ENCODE measurements around the gene LCN12. TPM values are rescaled to one million over a fixed set of nuclear protein-coding genes. Genes with fewer than 3 reads are reported as not detected.

Gene LCN12
- polyA plus RNA-seq, 1 donor (not counting 4 experiments of a cell fraction or from before 2014, with no cell fraction given) = not detected

DNA sequence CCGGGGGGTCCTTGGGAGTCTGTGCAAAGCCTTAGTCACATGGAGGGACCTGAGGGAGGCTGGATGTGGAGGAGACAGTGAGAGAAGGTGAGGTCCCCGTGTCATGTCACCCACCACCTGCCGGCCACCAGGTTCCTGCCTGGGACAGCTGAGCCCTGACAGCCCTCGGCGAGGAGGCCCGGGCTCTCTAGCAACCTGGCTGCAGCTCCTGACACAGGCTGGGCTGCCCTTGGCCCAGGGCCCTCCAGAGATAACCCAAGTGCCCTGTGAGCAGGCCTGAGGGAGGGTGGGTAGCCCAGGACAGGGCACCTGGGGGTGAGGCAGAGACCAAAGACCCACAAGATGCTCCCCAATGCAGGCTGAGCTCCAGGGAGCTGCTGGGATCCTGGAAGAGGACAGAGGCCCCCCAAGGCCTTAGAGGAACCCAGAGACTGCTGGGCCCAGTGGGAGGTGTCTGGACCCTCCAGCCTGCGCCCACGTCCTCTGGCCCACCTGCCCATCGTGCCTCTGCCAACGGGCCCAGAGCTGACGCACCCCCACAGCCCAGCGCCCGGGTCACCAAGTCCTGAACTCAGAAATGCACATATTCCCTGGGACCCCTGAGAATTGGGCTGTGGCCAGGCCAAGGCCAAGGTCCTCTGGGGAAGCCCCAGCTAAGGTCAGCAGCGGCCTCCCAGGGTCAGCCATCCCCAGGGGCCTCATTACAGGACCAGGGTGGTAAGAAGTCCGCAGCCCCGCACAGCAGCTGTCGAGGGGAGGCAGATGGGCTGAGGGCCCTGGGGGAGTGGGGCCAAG is 16.5 kb downstream of the LCN12 start:
- Histone ChIP-seq H3K27ac (ENCODE audit: control insufficient read depth, insufficient read depth, low read length) (no peak overlapping the region), H2AFZ (ENCODE audit: control insufficient read depth, low read length) (no peak overlapping the region), H3K9me1 (ENCODE audit: control insufficient read depth, extremely low read depth, insufficient read depth, low read length) (no peaks in the 10 kb centered on the region), H4K20me1 (ENCODE audit: control insufficient read depth, extremely low read depth, insufficient read depth, low read length) (no peaks in the 10 kb centered on the region), H3K4me1 (ENCODE audit: control insufficient read depth, extremely low read depth, insufficient read depth, low read length) (peaks cover 8% of the 10 kb centered on the region), H3K9ac (ENCODE audit: control insufficient read depth, extremely low read depth, insufficient read depth, low read length) (no peak overlapping the region), H3K4me2 (ENCODE audit: control insufficient read depth, extremely low read depth, insufficient read depth, low read depth, low read length) (no peak overlapping the region), H3K27me3 (ENCODE audit: control insufficient read depth, extremely low read depth, insufficient read depth, low read length) (no peaks in the 10 kb centered on the region), H3K79me2 (ENCODE audit: control insufficient read depth, insufficient read depth, low read length) (no peaks in the 10 kb centered on the region), H3K4me3 (ENCODE audit: control insufficient read depth in 2 of 3, extremely low read depth in 1 of 3, insufficient read depth in 2 of 3, low read depth in 1 of 3, low read length in 3 of 3) (no peak overlapping the region), H3K36me3 (ENCODE audit: control insufficient read depth in 2 of 2, extremely low read depth in 1 of 2, insufficient read depth in 2 of 2, low read length in 2 of 2) (no peaks in the 10 kb centered on the region), H3K9me3 (ENCODE audit: control insufficient read depth, low read depth, low read length) (no peaks in the 10 kb centered on the region)
- TF ChIP-seq, protein P1, sequence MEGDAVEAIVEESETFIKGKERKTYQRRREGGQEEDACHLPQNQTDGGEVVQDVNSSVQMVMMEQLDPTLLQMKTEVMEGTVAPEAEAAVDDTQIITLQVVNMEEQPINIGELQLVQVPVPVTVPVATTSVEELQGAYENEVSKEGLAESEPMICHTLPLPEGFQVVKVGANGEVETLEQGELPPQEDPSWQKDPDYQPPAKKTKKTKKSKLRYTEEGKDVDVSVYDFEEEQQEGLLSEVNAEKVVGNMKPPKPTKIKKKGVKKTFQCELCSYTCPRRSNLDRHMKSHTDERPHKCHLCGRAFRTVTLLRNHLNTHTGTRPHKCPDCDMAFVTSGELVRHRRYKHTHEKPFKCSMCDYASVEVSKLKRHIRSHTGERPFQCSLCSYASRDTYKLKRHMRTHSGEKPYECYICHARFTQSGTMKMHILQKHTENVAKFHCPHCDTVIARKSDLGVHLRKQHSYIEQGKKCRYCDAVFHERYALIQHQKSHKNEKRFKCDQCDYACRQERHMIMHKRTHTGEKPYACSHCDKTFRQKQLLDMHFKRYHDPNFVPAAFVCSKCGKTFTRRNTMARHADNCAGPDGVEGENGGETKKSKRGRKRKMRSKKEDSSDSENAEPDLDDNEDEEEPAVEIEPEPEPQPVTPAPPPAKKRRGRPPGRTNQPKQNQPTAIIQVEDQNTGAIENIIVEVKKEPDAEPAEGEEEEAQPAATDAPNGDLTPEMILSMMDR (optimal IDR thresholded peaks at IDR 0.05 in 1 of 3, IDR thresholded peaks at IDR 0.05 in 1 of 3, conservative IDR thresholded peaks at IDR 0.05 in 1 of 3; ENCODE audit: extremely low read depth in 1 of 3, insufficient read depth in 2 of 3, low read length in 3 of 3) = no peak
- TF ChIP-seq EZH2 (IDR thresholded peaks at IDR 0.05; ENCODE audit: low read length) = no peak
- FAIRE-seq = no peak
- DNase-seq (ENCODE audit: low read depth, low spot score) = no peak
- dilution Hi-C loops (cut with MboI; ENCODE audit: extremely low pct_ligation_motif_present, low sequenced_read_pairs) = no loop called here

DNA sequence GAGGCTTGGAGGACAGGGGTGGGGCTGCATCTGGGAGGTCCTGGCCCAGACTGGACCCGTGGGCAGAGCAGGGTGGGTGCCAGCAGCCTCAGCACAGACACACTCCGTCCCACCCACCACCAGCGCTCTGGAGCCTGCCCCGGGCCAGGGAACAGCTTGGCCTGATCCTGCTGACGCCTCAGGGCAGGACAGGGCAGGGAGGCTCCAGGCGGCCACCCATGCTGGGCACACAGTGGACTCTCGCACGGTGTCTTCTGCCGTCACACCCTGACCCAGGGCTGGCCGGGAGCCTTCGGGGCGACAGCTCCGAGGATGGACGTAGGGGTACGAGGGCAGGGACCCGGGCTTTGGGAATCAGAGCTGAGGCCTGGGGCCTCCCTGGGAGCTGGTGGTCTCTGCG is 17.1 kb downstream of the LCN12 start:
- Histone ChIP-seq H3K9me1 (ENCODE audit: control insufficient read depth, extremely low read depth, insufficient read depth, low read length) (no peaks in the 10 kb centered on the region), H3K27me3 (ENCODE audit: control insufficient read depth, extremely low read depth, insufficient read depth, low read length) (no peaks in the 10 kb centered on the region), H3K9me3 (ENCODE audit: control insufficient read depth, low read depth, low read length) (no peaks in the 10 kb centered on the region), H3K9ac (ENCODE audit: control insufficient read depth, extremely low read depth, insufficient read depth, low read length) (no peak overlapping the region), H4K20me1 (ENCODE audit: control insufficient read depth, extremely low read depth, insufficient read depth, low read length) (no peaks in the 10 kb centered on the region), H2AFZ (ENCODE audit: control insufficient read depth, low read length) (no peak overlapping the region), H3K4me2 (ENCODE audit: control insufficient read depth, extremely low read depth, insufficient read depth, low read depth, low read length) (no peak overlapping the region), H3K36me3 (ENCODE audit: control insufficient read depth in 2 of 2, extremely low read depth in 1 of 2, insufficient read depth in 2 of 2, low read length in 2 of 2) (no peaks in the 10 kb centered on the region), H3K27ac (ENCODE audit: control insufficient read depth, insufficient read depth, low read length) (no peak overlapping the region), H3K4me1 (ENCODE audit: control insufficient read depth, extremely low read depth, insufficient read depth, low read length) (peaks cover 6% of the 10 kb centered on the region), H3K79me2 (ENCODE audit: control insufficient read depth, insufficient read depth, low read length) (no peaks in the 10 kb centered on the region), H3K4me3 (ENCODE audit: control insufficient read depth in 2 of 3, extremely low read depth in 1 of 3, insufficient read depth in 2 of 3, low read depth in 1 of 3, low read length in 3 of 3) (no peak overlapping the region)
- dilution Hi-C loops (cut with MboI; ENCODE audit: extremely low pct_ligation_motif_present, low sequenced_read_pairs) = no loop called here
- FAIRE-seq (no peak), DNase-seq (ENCODE audit: low read depth, low spot score) (no peak)
- TF ChIP-seq EZH2 (IDR thresholded peaks at IDR 0.05; ENCODE audit: low read length) = no peak
- TF ChIP-seq, protein P1 (optimal IDR thresholded peaks at IDR 0.05 in 1 of 3, IDR thresholded peaks at IDR 0.05 in 1 of 3, conservative IDR thresholded peaks at IDR 0.05 in 1 of 3; ENCODE audit: extremely low read depth in 1 of 3, insufficient read depth in 2 of 3, low read length in 3 of 3) = no peak
